Measurements from ENCODE around the gene MTOR. TPM values are rescaled to one million over a fixed set of nuclear protein-coding genes. Genes with fewer than 3 reads are reported as not detected.
A peak's percentile ranks its signal among the peaks of the same experiment; 100 is the strongest.

MTOR gene
- polyA plus RNA-seq, 3 donors: 2.0 to 29.4 (median 3.3) TPM

DNA sequence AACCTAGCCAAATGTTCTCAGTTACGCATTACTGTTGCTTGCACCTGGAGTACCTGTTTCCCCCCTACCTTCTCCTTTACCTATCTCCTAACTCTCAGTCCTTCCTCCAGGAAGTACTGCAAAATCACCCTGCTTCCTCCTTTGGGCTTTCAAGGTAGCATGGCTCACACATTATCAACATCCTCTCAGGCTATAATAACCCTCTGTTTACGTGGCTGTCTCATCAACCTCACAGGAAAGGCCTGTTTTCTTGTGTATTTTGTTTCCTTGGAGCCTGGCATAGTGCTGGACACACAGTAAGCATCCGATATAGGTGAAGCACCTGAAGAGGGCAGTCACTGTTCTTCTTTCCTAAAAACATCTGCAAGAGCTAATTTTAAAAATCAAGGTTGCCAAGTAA lies 105.9 kb downstream of the MTOR start:
- H3K27me3 Mint-ChIP-seq (ENCODE audit: low read depth in 3 of 3): peaks cover 0 to 2% (median 0%) of the 10 kb centered on the region in 3 donors
- Histone ChIP-seq H2AFZ (ENCODE audit: insufficient read depth, low read depth, low read length, poor library complexity, severe bottlenecking) (no peak overlapping the region), H3K79me2 (ENCODE audit: insufficient read depth, low read length) (no peaks in the 10 kb centered on the region), H3K27ac (ENCODE audit: low read depth in 1 of 2, low read length in 2 of 2) (no peak overlapping the region), H3K27me3 (ENCODE audit: control insufficient read depth in 2 of 2, insufficient read depth in 2 of 2, low read length in 2 of 2) (no peaks in the 10 kb centered on the region), H3K4me3 (replicated peaks in 1 of 3; ENCODE audit: low read depth in 2 of 3, low read length in 3 of 3) (no peak overlapping the region), H3K4me1 (ENCODE audit: control insufficient read depth in 1 of 2, insufficient read depth in 2 of 2, low read length in 2 of 2) (no peaks in the 10 kb centered on the region), H3K9ac (ENCODE audit: insufficient read depth, low read length, poor library complexity, severe bottlenecking) (no peak overlapping the region), H3K36me3 (replicated peaks in 1 of 2; ENCODE audit: control insufficient read depth in 1 of 2, insufficient read depth in 2 of 2, low read length in 2 of 2) (peaks cover 48 to 81% of the 10 kb centered on the region in 2 donors), H3K9me3 (replicated peaks in 1 of 2; ENCODE audit: control insufficient read depth in 1 of 2, insufficient read depth in 1 of 2, low read length in 2 of 2) (no peaks in the 10 kb centered on the region), H3K4me2 (replicated peaks; ENCODE audit: extremely low read depth, low read length, poor library complexity, severe bottlenecking) (no peak overlapping the region), H4K20me1 (ENCODE audit: insufficient read depth, low read length) (no peaks in the 10 kb centered on the region)
- H3K9me3 Mint-ChIP-seq: peaks cover 0 to 2% (median 0%) of the 10 kb centered on the region in 7 donors
- H3K27ac Mint-ChIP-seq: peak overlapping the region in 1 of 7 donors; percentile 34
- 100% methylated on average over 1 of the region's 3 CpGs for WGBS (ENCODE audit: insufficient coverage)
- H3K36me3 Mint-ChIP-seq: peaks cover 63 to 66% of the 10 kb centered on the region in 2 donors
- TF ChIP-seq, protein P1, sequence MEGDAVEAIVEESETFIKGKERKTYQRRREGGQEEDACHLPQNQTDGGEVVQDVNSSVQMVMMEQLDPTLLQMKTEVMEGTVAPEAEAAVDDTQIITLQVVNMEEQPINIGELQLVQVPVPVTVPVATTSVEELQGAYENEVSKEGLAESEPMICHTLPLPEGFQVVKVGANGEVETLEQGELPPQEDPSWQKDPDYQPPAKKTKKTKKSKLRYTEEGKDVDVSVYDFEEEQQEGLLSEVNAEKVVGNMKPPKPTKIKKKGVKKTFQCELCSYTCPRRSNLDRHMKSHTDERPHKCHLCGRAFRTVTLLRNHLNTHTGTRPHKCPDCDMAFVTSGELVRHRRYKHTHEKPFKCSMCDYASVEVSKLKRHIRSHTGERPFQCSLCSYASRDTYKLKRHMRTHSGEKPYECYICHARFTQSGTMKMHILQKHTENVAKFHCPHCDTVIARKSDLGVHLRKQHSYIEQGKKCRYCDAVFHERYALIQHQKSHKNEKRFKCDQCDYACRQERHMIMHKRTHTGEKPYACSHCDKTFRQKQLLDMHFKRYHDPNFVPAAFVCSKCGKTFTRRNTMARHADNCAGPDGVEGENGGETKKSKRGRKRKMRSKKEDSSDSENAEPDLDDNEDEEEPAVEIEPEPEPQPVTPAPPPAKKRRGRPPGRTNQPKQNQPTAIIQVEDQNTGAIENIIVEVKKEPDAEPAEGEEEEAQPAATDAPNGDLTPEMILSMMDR (IDR thresholded peaks at IDR 0.05): no peak
- intact Hi-C loops (cut with micrococcal nuclease): no loop called here
- no peak for DNase-seq
- H3K4me3 Mint-ChIP-seq: no peak overlapping the region
- no peaks in the 10 kb centered on the region for H3K4me1 Mint-ChIP-seq

DNA sequence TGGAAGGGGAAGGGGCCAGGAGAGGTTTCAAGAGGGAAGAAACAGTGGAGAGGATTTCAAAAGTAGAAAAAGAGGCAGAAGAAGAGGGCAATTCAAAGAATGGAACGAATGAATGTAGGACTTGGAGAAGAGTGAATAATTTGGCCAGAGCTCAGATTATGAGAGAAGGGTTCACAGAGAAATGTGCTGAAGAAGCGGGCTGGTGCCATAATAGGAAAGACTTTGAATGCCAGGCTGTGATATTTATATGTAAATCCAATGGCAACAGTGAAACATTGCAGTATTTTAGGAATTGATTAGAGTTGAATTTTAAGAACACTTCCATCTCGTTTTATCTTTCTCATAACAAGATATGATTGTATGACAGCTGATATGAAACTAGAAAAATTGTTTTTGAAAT lies 109.2 kb downstream of the MTOR start:
- H2AFZ ChIP-seq (ENCODE audit: insufficient read depth, low read depth, low read length, poor library complexity, severe bottlenecking): no peak overlapping the region
- H3K4me2 ChIP-seq (replicated peaks; ENCODE audit: extremely low read depth, low read length, poor library complexity, severe bottlenecking): no peak overlapping the region
- intact Hi-C loops (cut with micrococcal nuclease): no loop called here
- H3K9ac ChIP-seq (ENCODE audit: insufficient read depth, low read length, poor library complexity, severe bottlenecking): no peak overlapping the region
- no peaks in the 10 kb centered on the region for H3K4me1 ChIP-seq (ENCODE audit: control insufficient read depth in 1 of 2, insufficient read depth in 2 of 2, low read length in 2 of 2)
- H3K79me2 ChIP-seq (ENCODE audit: insufficient read depth, low read length): no peaks in the 10 kb centered on the region
- WGBS (ENCODE audit: insufficient coverage): 100% methylated on average over 2 of the region's 3 CpGs
- Mint-ChIP-seq H3K27ac (peak overlapping the region in 1 of 7 donors; percentile 5), H3K4me1 (no peaks in the 10 kb centered on the region), H3K9me3 (peaks cover 0 to 2% (median 0%) of the 10 kb centered on the region in 7 donors), H3K4me3 (no peak overlapping the region), H3K36me3 (peaks cover 74 to 76% of the 10 kb centered on the region in 2 donors), H3K27me3 (ENCODE audit: low read depth in 3 of 3) (no peaks in the 10 kb centered on the region)
- H3K27ac ChIP-seq (ENCODE audit: low read depth in 1 of 2, low read length in 2 of 2): no peak overlapping the region
- no peaks in the 10 kb centered on the region for H4K20me1 ChIP-seq (ENCODE audit: insufficient read depth, low read length)
- peaks cover 67 to 95% of the 10 kb centered on the region in 2 donors for H3K36me3 ChIP-seq (replicated peaks in 1 of 2; ENCODE audit: control insufficient read depth in 1 of 2, insufficient read depth in 2 of 2, low read length in 2 of 2)
- no peaks in the 10 kb centered on the region for H3K27me3 ChIP-seq (ENCODE audit: control insufficient read depth in 2 of 2, insufficient read depth in 2 of 2, low read length in 2 of 2)
- H3K4me3 ChIP-seq (replicated peaks in 1 of 3; ENCODE audit: low read depth in 2 of 3, low read length in 3 of 3): no peak overlapping the region
- TF ChIP-seq, protein P1 (IDR thresholded peaks at IDR 0.05): no peak
- DNase-seq: no peak
- no peaks in the 10 kb centered on the region for H3K9me3 ChIP-seq (replicated peaks in 1 of 2; ENCODE audit: control insufficient read depth in 1 of 2, insufficient read depth in 1 of 2, low read length in 2 of 2)
